ENCODE results near the gene AP1M1.
A peak's percentile ranks its signal among the peaks of the same experiment; 100 is the strongest.
"Not testable (repeated sequence)": the region's sequence is repeated elsewhere in the genome, so short reads cannot be mapped to it uniquely, and the experiment has no call there.

Gene AP1M1

DNA sequence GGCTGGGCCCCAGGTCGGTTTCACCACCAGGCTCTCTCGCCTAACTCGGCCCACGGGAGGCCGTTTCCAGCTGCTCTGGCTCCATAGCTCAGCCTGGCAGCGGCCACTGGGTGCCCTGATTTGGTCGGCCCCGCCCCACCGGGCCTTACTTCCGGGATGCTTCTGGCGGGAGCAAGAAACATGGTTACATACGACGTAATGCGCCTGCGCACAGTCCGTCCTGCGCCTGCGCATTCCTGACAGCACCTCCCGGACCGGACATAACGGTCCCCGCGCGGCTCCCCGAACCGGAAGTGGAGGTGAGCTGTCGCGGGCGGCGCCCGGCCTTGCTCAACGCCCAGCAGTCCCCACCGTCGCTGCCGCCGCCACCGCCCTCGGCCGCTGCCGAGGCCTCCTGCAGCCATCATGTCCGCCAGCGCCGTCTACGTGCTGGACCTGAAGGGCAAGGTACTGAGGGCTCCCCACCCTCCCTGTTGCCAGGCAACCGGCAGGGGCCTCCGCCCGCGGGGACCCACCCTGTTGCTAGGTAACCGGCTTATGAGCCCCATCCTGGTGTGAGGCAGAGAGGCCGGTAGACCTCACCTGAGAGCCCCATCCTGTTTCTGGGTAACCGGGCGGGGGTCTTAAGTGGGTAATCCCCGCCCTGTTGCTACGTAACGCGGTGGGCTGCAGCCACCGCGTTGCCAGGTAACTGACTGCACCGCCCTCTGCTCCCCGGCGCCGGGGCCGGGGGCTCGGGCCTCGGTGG, at the start of gene AP1M1:
Gene AP1M1, plus strand, starts transcription at position 290 of the 748 bp plus-strand sequence. Its CDS starts 116 bp downstream, at position 406.
- peak; percentile 96 for DNase-seq

DNA sequence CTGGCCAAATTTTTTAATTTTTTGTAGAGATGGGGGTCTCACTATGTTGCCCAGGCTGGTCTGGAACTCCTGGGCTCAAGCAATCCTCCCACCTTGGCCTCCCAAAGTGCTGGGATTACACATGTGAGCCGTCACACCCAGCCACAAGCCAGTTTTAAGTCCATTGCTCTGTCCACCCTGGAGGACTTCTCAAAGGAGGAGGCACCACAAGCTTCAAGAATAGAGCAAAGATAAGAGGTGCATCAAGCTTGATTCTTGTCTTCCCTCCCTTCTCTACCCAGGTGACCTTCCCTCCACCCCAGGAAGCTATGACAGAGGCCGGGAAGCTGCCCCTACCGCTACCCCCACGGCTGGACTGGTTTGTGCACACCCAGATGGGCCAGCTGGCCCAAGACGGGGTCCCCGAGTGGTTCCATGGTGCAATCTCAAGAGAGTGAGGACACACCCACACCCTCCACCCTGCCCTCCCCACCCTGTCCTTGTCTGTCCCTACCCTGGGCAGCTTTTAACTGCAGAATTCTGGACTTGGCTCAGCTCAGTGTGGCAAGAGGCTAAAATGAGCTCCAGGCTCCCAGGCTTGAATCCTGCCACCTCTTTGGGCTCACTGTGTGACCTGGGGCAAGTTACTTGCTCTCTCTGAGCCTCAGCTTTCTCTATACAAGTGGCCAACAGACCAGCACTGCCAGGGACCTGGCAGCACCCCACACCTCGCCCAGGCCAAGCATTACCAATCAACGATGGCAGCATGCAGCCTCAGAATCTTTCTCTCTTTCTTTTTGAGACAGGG, 49.1 kb upstream of the AP1M1 start:
- DNase-seq: no peak

GRCh38 chr19:16153582-16154336, 44.0 kb upstream of the AP1M1 start:
- DNase-seq: no peak

GRCh38 chr19:16154557-16154956, 43.2 kb upstream of the AP1M1 start:
- no peak for DNase-seq

DNA sequence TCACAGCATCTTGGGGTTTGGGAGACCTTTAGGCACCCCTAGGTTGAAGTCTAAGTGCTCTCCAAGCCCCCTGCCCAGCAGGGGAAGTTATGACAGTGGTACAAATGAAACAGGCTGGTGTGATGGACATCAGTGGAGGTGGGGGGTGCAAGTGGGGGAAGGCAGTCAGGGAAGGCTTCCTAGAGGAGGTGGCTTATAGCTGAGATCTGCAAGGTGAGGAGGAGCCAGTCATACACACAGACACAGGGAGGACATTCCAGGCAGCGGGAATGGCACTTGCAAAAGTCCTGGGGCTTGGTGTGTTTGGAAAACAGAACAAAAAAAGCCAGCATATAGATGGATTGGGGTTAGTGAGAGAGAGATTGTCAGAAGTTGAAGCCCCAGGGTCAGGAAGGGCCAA, 42.6 kb upstream of the AP1M1 start:
- DNase-seq: no peak

GRCh38 chr19:16156904-16157303, 40.8 kb upstream of the AP1M1 start:
- DNase-seq: no peak

DNA sequence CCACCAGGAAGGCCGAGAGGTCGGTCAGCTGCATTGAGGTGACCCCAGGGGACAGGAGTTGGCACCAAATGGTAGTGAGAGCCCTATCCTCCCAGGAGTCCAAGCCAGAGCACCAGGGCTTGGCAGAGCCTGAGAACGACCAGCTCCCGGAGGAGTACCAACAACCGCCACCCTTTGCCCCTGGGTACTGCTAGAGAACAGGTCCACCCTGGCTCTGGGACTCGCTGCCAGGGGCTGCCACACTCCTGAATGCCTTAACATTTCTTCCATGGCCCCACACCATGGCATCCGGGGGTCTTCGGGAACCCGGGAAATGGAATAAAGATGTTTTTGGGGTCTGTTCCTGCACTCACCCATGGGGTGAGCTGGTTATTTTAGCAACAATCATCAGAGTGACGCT, 40.1 kb upstream of the AP1M1 start:
- DNase-seq: no peak

DNA sequence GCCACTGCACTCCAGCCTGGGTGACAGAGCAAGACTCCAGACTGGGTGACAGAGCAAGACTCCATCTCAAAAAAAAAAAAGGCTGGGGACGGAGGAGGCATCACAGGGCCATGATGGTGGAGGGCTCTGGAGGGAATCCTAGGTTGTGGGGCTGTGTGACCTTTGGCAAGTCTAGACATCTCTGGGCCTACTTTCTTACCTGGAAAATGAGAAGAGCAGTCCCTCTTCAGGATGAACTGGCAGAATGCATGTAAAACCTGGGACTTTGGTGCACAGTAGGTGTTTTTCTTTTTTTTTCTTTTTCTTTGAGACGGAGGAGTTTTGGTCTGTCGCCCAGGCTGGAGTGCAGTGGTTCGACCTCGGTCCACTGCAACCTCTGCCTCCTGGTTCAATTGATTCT, 38.1 kb upstream of the AP1M1 start:
- no peak for DNase-seq

GRCh38 chr19:16160445-16160942, 37.2 kb upstream of the AP1M1 start:
- DNase-seq: no peak

- peak; percentile 9 for DNase-seq
These were observed 36.7 kb upstream of the AP1M1 start for GRCh38 chr19:16160943-16161560.

DNA sequence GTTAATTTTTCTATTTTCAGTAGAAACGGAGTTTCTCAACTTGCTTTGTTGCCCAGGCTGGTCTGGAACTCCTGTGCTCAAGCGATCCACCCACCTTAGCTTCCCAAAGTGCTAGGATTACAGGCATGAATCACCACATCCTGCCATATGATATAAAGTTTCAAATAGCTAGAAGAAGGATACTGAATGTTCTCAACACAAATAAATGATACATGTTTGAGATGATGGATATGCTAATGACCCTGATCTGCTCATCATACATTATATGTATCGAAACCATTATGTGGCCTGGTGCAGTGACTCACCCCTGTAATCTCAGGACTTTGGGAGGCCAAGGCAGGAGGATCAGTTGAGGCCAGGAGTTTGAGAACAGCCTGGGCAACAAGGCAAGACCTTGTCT, 35.9 kb upstream of the AP1M1 start:
- DNase-seq: no peak

DNA sequence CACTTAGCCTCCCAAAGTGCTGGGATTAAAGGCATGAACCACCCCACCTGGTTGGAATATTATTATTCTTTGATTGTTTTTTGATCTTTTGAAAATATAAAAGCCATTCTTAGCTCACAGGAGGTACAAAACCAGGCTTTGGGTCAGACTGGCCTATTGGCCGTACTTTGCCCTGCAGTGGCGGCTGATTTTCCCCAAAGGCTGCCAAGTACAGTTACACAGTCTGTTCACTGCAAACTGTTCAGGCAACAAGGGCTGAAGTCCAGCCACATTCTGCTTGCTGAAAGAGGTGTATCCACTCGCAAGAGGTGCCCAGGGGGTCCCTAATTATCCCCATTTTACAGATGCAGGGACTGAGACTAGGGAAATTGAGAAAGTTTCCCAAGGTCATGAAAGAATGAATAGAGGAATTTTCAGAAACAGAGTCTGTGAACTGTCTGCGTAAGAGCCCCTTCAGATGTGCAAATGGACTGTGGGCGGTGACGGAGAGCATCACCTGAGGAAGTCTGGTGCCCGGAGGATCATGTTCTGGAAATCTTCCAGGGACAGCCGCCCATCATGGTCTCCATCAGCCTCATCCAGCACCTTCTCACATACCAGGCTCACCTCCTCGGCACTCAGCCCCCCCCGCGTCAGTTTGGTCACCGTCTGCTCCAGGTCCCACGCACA, 33.4 kb upstream of the AP1M1 start:
- DNase-seq: no peak

- no peak for DNase-seq
These were observed 31.3 kb upstream of the AP1M1 start for GRCh38 chr19:16166417-16166816.

DNA sequence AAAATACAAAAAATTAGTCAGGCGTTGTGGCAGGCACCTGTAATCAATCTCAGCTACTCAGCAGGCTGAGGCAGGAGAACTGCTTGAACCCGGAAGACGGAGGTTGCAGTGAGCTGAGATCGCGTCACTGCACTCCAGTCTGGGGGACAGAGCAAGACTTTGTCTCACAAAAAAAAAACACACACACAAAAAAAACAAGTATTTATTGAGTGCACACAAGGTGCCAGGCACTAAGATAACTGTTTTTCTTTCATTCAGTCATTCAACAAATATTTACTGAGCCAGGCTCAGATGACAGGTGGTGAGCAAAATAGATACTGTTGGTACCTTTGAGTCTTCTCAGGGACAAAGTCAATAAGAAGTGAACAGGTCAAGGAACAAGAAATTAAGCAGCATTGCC, 30.7 kb upstream of the AP1M1 start:
- no peak for DNase-seq

GRCh38 chr19:16168465-16169081, 29.1 kb upstream of the AP1M1 start:
- no peak for DNase-seq

DNA sequence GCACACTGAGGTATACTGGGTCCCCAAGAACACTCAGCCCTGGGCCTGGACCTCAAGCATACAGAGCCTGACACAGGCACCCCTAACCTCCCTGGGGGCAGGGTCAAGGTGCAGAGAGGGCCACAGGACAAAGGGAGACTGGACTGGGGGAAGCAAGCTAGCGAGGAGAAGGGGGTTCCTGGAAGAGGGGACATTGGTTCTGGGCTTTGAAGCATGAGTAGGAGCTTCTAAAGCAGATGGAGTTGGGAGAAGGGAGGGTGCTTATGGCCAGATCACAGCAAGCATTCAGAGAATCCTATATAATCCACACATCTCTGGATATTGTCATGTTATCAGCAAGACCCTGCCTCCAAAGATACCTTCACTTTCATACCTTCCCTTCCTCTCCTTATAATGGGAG, 27.6 kb upstream of the AP1M1 start:
- no peak for DNase-seq

GRCh38 chr19:16175954-16176353, 21.8 kb upstream of the AP1M1 start:
- no peak for DNase-seq

DNA sequence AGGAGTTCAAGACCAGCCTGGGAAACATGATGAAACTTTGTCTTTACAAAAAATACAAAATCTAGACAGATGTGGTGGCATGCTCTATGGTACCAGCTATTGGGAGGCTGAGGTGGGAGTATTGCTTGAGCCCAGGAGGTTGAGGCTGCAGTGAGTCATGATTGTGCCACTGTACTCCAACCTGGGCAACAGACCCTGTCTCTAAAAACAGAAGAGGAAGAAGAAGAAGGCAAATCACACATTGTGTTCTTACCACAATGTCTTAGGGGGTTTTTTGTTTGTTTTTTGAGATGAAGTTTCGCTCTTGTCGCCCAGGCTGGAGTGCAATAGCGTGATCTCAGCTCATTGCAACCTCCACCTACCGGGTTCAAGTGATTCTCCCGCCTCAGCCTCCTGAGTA, 18.8 kb upstream of the AP1M1 start:
- DNase-seq: not testable (repeated sequence)

GRCh38 chr19:16180611-16181010, 17.1 kb upstream of the AP1M1 start:
- no peak for DNase-seq

DNA sequence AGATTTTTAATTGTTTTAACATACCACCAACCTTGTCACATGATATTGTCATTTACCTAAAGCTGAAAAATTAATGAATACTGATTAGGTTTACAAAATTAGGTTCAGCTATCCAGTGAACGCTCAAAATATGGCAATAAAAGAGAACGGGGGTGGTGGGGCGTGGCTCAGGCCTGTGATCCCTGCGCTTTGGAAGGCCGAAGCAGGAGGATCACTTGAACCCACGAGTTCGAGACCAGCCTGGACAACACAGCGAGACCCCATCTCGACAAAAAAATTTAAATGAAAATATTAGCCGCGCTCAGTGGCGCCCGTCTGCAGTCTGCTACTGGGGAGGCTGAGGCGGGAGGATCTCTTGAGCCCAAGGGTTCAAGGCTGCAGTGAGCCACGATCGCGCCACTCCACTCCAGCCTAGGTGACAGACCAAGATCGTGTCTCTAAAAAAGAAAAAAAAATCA, 13.0 kb upstream of the AP1M1 start:
- no peak for DNase-seq

- DNase-seq: peak; percentile 99
These were observed 12.5 kb upstream of the AP1M1 start, which contains the start of gene FAM32A for GRCh38 chr19:16185123-16185767. TSS of gene FAM32A (plus strand) at chr19:16185410. CDS start at chr19:16185443, 33 bp downstream.

All from kidney glomerular epithelial cell (primary cell).